GM13976 (cell line): Measurements from ENCODE around the gene ITPRIP.

Experiments used
- DNase-seq: peaks from one replicate; pipeline ENCODE4 v3.0.0; 2012; ENCODE audit warnings: low spot score
- in situ Hi-C: fragments of 300-500 bp; cut with MboI; formaldehyde crosslinking; loops from one replicate; pipeline ENCODE4 v1.12.0; 2022; ENCODE audit warnings: low sequenced_read_pairs, mixed read lengths, inconsistent platforms; ENCODE audit not compliant: unreplicated experiment
- TF ChIP-seq, protein P1 (sequence below): IDR thresholded peaks from 2 replicates; pipeline ENCODE4 v1.5.1; 2012; ENCODE audit warnings: borderline replicate concordance, mild to moderate bottlenecking; ENCODE audit not compliant: insufficient read depth; ENCODE audit errors: extremely low read depth, missing control alignments, control extremely low read depth

Gene ITPRIP

DNA sequence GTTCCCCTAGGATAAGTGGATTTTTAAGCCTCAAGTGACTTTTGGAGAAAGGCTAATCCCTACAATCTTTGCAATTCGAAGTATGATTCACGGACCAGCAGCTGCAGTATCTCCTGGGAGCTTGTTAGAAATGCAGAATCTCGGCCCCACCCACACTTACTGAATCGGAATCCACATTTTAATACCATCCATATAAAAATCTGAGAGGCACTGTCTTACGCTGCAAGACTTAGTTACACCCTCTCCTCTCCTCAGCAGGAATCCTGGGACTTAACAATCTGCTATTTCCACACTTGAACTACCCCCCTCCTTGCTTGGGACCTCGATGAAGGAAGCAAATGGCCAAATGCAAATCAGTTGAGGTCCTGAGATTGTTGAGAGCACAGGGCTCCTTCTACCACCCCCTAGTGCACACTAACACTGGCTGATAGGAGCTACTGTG, 21.0 kb downstream of the ITPRIP start:
- no peak for DNase-seq
- TF ChIP-seq, protein P1, sequence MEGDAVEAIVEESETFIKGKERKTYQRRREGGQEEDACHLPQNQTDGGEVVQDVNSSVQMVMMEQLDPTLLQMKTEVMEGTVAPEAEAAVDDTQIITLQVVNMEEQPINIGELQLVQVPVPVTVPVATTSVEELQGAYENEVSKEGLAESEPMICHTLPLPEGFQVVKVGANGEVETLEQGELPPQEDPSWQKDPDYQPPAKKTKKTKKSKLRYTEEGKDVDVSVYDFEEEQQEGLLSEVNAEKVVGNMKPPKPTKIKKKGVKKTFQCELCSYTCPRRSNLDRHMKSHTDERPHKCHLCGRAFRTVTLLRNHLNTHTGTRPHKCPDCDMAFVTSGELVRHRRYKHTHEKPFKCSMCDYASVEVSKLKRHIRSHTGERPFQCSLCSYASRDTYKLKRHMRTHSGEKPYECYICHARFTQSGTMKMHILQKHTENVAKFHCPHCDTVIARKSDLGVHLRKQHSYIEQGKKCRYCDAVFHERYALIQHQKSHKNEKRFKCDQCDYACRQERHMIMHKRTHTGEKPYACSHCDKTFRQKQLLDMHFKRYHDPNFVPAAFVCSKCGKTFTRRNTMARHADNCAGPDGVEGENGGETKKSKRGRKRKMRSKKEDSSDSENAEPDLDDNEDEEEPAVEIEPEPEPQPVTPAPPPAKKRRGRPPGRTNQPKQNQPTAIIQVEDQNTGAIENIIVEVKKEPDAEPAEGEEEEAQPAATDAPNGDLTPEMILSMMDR = no peak
- in situ Hi-C loops = no loop called here

DNA sequence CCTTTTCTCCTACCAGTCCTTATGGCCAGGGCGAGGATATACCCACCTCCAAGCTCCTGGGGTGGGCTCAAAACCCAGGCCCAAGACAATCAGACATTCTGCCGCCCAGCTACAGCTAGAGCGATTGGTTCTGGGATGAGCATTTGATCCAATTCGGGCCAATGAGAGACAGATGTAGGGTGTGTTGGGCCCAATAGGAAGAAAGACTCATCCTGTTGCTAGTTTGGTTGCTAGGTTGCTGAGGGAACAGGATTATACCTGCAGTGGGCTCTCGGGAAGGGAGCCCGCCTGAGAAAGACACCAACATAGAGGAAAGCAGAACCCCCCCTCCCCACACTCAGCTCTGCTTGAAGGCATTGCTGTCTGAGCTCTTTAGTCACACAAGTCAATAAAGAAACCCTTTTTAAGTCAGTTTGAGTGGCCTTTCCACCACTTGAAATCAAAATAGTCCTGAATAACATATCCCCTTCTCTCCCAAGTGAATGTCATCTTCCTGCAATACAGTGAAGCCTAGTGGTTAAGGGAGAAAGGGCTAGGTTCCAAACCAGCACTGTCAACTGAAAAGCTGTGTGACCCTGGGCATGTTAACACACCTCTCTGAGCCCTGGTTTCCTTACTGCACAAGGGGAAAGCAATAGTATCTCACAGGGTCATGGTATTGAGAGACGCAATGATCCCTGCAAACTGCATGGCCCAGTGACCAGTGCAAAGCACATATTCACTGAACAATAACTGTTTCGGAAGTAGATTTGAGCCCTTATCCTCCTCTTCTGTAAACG, 21.8 kb downstream of the ITPRIP start:
- in situ Hi-C loops = no loop called here
- TF ChIP-seq, protein P1 = no peak
- DNase-seq = no peak

DNA sequence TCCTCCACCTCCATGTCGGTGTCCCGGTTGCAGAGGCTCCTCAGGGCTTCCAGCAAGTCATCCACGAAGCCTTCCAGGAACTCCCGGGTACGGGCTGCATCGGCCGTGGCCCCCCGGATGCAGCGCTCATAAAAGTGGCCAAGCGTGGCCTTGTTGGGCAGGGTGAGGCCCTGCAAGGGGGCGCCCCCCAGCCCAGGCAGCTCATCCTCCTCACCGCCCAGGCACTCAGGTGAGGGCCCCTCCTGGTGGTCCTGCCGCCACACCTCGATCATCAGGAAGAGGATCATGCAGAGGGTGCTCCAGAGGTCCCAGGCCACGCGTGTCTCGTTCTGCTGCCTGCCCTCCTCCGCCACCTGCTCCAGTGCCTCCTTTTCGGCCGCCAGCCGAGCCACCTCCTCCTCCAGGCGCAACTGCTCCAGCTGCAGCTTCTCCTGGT, 22.8 kb downstream of the ITPRIP start:
- in situ Hi-C loops = no loop called here
- no peak for DNase-seq

DNA sequence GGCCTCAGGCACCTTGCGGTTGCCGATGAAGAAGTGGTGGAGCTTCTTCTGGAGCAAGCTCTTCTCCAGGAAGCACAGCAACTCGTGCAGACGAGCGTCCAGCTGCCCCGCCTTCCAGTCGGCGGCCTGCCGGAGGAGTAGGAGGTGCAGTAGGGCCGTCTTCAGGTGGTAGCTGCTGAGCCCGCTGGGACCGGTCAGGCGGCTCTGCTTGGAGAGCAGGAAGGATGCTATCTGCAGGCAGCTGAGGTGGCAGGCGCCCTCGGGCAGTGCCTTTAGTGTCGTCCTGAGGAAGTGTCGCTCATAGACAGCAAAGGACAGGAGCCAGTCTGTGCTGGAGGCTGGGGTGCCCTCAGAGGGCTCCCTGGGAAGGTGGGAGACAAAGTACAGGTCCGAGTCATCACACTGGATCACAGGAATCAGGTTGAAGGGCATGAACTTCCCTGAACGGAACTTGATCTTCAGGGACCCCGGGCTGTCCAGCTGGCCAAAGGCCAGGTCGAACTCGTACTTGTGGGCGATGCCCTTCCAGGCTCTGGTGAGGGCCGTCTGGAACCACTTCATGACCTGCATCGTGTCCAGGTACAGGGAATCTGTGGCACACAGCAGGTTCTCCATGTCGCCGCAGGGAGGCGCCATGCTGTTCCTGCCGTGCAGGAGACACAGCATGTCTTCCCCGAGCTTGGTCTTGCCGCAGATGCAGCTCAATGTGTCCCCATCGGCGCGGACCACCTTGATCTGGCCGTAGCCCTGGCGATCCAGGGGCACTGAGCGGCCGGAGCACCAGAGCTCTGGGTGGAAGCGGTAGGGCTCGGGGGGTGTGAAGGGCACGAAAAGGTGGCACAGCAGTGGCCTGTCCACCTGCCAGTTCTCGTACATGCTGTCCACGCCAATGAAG, 23.4 kb downstream of the ITPRIP start:
- TF ChIP-seq, protein P1 = no peak
- DNase-seq = no peak
- in situ Hi-C loops = no loop called here

More for the DNA sequence above, 22.8 kb downstream of the ITPRIP start:
- TF ChIP-seq, protein P1 = no peak

DNA sequence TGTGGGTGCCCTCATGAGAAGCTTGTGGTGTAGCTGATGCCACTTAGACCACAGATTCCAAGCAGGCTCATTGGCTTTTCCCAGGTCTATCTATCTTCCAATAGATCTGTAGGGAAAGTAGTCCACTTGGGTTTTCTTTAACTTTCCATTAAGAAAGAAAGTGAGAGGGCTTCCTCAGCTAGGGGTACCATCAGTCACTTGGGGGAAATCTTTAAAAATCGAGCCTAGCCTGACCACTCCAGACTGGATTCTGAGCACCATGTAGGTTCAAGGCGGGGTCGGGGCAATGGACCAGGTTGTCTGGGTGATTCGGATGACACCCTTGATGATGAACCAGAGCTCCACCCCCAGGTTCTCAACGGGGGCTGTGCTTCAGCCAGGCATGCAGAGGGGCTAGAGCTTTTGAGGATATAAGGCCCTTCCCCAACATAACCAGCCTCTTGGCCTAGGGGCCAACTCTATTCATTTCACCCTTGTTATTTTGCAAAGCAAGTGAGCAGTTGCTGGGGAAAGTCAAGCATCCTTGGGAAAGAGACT, 27.0 kb downstream of the ITPRIP start:
- TF ChIP-seq, protein P1 = no peak
- in situ Hi-C loops = no loop called here
- DNase-seq = no peak
